Vagina (tissue), 2 donors: ENCODE results near the gene CCDC185.

Experiments
- CTCF ChIP-seq, 3 experiments: fragments of 450-650 bp in 2 of 3; fragments of 200-600 bp in 1 of 3; sonication (generic) in 1 of 3; IDR thresholded peaks; one replicate each; pipeline ENCODE4 v1.5.1; 2017 to 2019; ENCODE audit warnings: antibody characterized with exemption in 3 of 3, mild to moderate bottlenecking in 2 of 3, moderate library complexity in 2 of 3
- POLR2A ChIP-seq, 2 donors: fragments of 450-650 bp; IDR thresholded peaks; one replicate each; pipeline ENCODE4 v1.6.1; 2017; ENCODE audit warnings: antibody characterized with exemption in 2 of 2, mild to moderate bottlenecking in 2 of 2, moderate library complexity in 2 of 2

- TF ChIP-seq CTCF (IDR thresholded peaks at IDR 0.05) (no peak), POLR2A (IDR thresholded peaks at IDR 0.05) (no peak)
These were observed 24.2 kb downstream of the CCDC185 start for GRCh38 chr1:223417444-223417843.
